ENCODE results near the gene LHX4.

DNA sequence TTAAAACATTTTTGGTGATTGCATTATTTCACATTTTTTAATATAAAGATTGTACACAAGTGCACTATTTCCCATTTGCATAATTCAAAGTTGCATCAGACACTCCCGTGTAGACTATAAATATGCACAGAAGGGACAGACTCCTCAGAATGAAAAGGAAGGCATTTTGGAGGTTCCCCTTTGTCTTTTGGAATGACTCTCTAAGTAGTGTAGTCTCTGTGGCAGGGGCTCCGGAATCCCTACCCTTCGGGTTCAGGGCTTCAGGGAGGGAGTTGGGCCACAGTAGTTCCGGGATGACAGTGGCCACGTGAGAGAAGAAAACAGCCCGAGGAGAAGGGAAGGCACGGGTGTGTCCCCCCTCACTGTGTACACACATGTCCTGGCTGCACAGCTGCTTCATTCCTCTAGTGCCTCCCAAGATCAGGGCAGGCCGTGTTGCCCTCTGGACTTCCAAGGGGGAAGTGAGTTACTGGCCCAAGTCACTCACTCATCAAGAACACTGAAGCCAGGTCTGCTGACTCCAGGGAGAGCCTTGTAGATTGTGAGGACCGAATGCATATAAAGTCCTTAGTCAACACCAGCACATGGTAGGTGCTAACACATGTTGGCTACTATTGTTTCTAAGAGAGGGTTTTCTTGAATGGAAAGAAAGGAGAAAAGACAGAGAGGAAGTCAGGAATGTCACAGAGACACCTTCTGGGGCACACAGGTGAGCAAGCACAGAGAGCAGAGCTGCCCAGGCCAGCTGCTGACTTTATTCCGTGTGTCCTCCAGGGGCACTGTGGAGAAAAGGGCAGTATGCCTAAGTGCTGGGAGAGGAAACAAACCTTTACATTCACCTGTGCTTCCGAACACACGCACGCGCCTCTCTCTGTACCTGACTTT, 39.8 kb downstream of the LHX4 start:
- TF ChIP-seq, protein P1, sequence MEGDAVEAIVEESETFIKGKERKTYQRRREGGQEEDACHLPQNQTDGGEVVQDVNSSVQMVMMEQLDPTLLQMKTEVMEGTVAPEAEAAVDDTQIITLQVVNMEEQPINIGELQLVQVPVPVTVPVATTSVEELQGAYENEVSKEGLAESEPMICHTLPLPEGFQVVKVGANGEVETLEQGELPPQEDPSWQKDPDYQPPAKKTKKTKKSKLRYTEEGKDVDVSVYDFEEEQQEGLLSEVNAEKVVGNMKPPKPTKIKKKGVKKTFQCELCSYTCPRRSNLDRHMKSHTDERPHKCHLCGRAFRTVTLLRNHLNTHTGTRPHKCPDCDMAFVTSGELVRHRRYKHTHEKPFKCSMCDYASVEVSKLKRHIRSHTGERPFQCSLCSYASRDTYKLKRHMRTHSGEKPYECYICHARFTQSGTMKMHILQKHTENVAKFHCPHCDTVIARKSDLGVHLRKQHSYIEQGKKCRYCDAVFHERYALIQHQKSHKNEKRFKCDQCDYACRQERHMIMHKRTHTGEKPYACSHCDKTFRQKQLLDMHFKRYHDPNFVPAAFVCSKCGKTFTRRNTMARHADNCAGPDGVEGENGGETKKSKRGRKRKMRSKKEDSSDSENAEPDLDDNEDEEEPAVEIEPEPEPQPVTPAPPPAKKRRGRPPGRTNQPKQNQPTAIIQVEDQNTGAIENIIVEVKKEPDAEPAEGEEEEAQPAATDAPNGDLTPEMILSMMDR (IDR thresholded peaks at IDR 0.05 in 4 of 5, conservative IDR thresholded peaks at IDR 0.05 in 1 of 5) = no peak
- TF ChIP-seq POLR2A (IDR thresholded peaks at IDR 0.05) = no peak
